HG03457 (cell line): Measurements from ENCODE around the gene KIF1A.

Experiments used
- ATAC-seq: cut with Tn5 transposase; IDR thresholded peaks from one replicate; pipeline ENCODE4 v1.9.1; 2021; ENCODE audit warnings: moderate number of reproducible peaks; ENCODE audit not compliant: unreplicated experiment

Gene KIF1A

GRCh38 chr2:240819858-240820606 lies at the start of gene KIF1A:
Gene KIF1A, minus strand, starts transcription at chr2:240820219. Its CDS starts 22,467 bp downstream, at chr2:240797752.
- ATAC-seq: no peak

- no peak for ATAC-seq
These were observed 49.3 kb upstream of the KIF1A start for GRCh38 chr2:240869109-240869955.

- ATAC-seq: no peak
These were observed 48.5 kb upstream of the KIF1A start, which contains the start of gene AGXT for GRCh38 chr2:240868286-240869108. Gene AGXT, plus strand, starts transcription at chr2:240868824. Its CDS starts 42 bp downstream, at chr2:240868866.

GRCh38 chr2:240865391-240865790 lies 45.4 kb upstream of the KIF1A start:
- ATAC-seq: no peak

GRCh38 chr2:240864475-240864874 lies 44.5 kb upstream of the KIF1A start:
- no peak for ATAC-seq

- no peak for ATAC-seq
These were observed 41.5 kb upstream of the KIF1A start for GRCh38 chr2:240861547-240861946.

- ATAC-seq: no peak
These were observed 38.9 kb upstream of the KIF1A start for GRCh38 chr2:240858871-240859270.

GRCh38 chr2:240858321-240858720 lies 38.3 kb upstream of the KIF1A start:
- ATAC-seq: no peak

- ATAC-seq: no peak
These were observed 37.3 kb upstream of the KIF1A start for GRCh38 chr2:240857039-240858008.

GRCh38 chr2:240856151-240856980 lies 36.3 kb upstream of the KIF1A start:
- no peak for ATAC-seq

GRCh38 chr2:240855670-240856069 lies 35.7 kb upstream of the KIF1A start:
- no peak for ATAC-seq

GRCh38 chr2:240852671-240853314 lies 32.8 kb upstream of the KIF1A start:
- no peak for ATAC-seq

- no peak for ATAC-seq
These were observed 31.3 kb upstream of the KIF1A start for GRCh38 chr2:240851078-240851991.

GRCh38 chr2:240850756-240851077 lies 30.7 kb upstream of the KIF1A start:
- no peak for ATAC-seq

- ATAC-seq: no peak
These were observed 30.0 kb upstream of the KIF1A start for GRCh38 chr2:240850026-240850425.

GRCh38 chr2:240848900-240849680 lies 29.1 kb upstream of the KIF1A start:
- no peak for ATAC-seq

- no peak for ATAC-seq
These were observed 27.8 kb upstream of the KIF1A start for GRCh38 chr2:240847817-240848216.
